T follicular helper cell (primary cell): ENCODE measurements around the gene TBX10.
"Not testable (repeated sequence)": the region's sequence is repeated elsewhere in the genome, so short reads cannot be mapped to it uniquely, and the experiment has no call there.

Source experiments
- DNase-seq: peaks from one replicate; pipeline ENCODE4 v3.0.0-alpha.2; 2020; ENCODE audit warnings: low read depth
- total RNA-seq, 2 experiments: gene quantifications; one replicate each; lab custom pipeline; 2026; lab: John Stamatoyannopoulos, UW

Gene TBX10
- total RNA-seq: 0 reads per million in 2 experiments

- DNase-seq: no peak
These were observed at the start of gene TBX10 for GRCh38 chr11:67639438-67639859. TSS of gene TBX10 (minus strand) at chr11:67639763. CDS start at chr11:67639472, 291 bp downstream.

GRCh38 chr11:67689178-67689577 is 49.6 kb upstream of the TBX10 start:
- no peak for DNase-seq

- no peak for DNase-seq
These were observed 48.4 kb upstream of the TBX10 start for GRCh38 chr11:67687986-67688385.

- not testable (repeated sequence) for DNase-seq
These were observed 46.2 kb upstream of the TBX10 start for GRCh38 chr11:67685641-67686332.

GRCh38 chr11:67682126-67683034 is 42.8 kb upstream of the TBX10 start:
- DNase-seq: not testable (repeated sequence)

- no peak for DNase-seq
These were observed 41.3 kb upstream of the TBX10 start for GRCh38 chr11:67680696-67681470.

- DNase-seq: no peak
These were observed 35.6 kb upstream of the TBX10 start for GRCh38 chr11:67675058-67675747.

- no peak for DNase-seq
These were observed 34.9 kb upstream of the TBX10 start, which contains the start of gene ALDH3B2 for GRCh38 chr11:67674442-67674871. TSS of gene ALDH3B2 (minus strand) at chr11:67674623. CDS start at chr11:67666935, 7,688 bp downstream.

- DNase-seq: no peak
These were observed 34.3 kb upstream of the TBX10 start for GRCh38 chr11:67673902-67674301.

GRCh38 chr11:67673358-67673757 is 33.8 kb upstream of the TBX10 start:
- DNase-seq: no peak

GRCh38 chr11:67671211-67671520 is 31.6 kb upstream of the TBX10 start:
- DNase-seq: no peak

GRCh38 chr11:67670316-67671210 is 31.0 kb upstream of the TBX10 start:
- DNase-seq: no peak

- no peak for DNase-seq
These were observed 28.6 kb upstream of the TBX10 start for GRCh38 chr11:67668192-67668551.

GRCh38 chr11:67667490-67668191 is 28.1 kb upstream of the TBX10 start:
- DNase-seq: no peak

- no peak for DNase-seq
These were observed 27.3 kb upstream of the TBX10 start for GRCh38 chr11:67666676-67667489.

GRCh38 chr11:67666303-67666645 is 26.7 kb upstream of the TBX10 start:
- no peak for DNase-seq

- DNase-seq: no peak
These were observed 26.2 kb upstream of the TBX10 start for GRCh38 chr11:67665541-67666302.
